NCI-H524 treated with DMSO at 0.1 percent for 48 hours (cell line): Measurements from ENCODE around the gene NRTN.
A peak's percentile ranks its signal among the peaks of the same experiment; 100 is the strongest.

Source experiments
- DNase-seq: peaks from one replicate; lab custom pipeline; 2025; lab: John Stamatoyannopoulos, UW

NRTN gene

GRCh38 chr19:5790559-5791520 is 14.0 kb upstream of the NRTN start, which contains the start of gene DUS3L:
TSS of gene DUS3L (minus strand) at chr19:5791163. CDS start at chr19:5791141, 22 bp downstream.
- DNase-seq, result peak; percentile 76

- no peak for DNase-seq
These were observed 12.6 kb upstream of the NRTN start for GRCh38 chr19:5792224-5792623.

- no peak for DNase-seq
These were observed 11.7 kb upstream of the NRTN start for GRCh38 chr19:5793188-5793587.

GRCh38 chr19:5795382-5795919 is 9.4 kb upstream of the NRTN start:
- no peak for DNase-seq

GRCh38 chr19:5798244-5798643 is 6.6 kb upstream of the NRTN start:
- DNase-seq, result no peak

GRCh38 chr19:5799247-5800241 is 5.3 kb upstream of the NRTN start:
- no peak for DNase-seq

- DNase-seq, result no peak
These were observed 4.3 kb upstream of the NRTN start for GRCh38 chr19:5800361-5801270.

GRCh38 chr19:5801796-5802619 is 2.9 kb upstream of the NRTN start:
- DNase-seq, result peak; percentile 79

- no peak for DNase-seq
These were observed 1.5 kb upstream of the NRTN start for GRCh38 chr19:5803441-5803751.

- DNase-seq, result peak; percentile 58
These were observed 933 bp upstream of the NRTN start for GRCh38 chr19:5803752-5804515.

GRCh38 chr19:5805462-5806132 is 730 bp downstream of the NRTN start:
- peak; percentile 33 for DNase-seq

- DNase-seq, result no peak
These were observed 1.2 kb downstream of the NRTN start for GRCh38 chr19:5806133-5806489.

GRCh38 chr19:5806905-5807304 is 2.0 kb downstream of the NRTN start:
- DNase-seq, result no peak

GRCh38 chr19:5808120-5808816 is 3.4 kb downstream of the NRTN start:
- DNase-seq, result no peak

GRCh38 chr19:5809053-5809452 is 4.2 kb downstream of the NRTN start:
- DNase-seq, result no peak

- DNase-seq, result no peak
These were observed 4.6 kb downstream of the NRTN start for GRCh38 chr19:5809469-5809868.

GRCh38 chr19:5811117-5811516 is 6.2 kb downstream of the NRTN start:
- DNase-seq, result no peak

- no peak for DNase-seq
These were observed 9.4 kb downstream of the NRTN start for GRCh38 chr19:5814123-5814851.
